Panc1 (cell line): Measurements from ENCODE around the gene PPFIA3.
"Not testable (repeated sequence)": the region's sequence is repeated elsewhere in the genome, so short reads cannot be mapped to it uniquely, and the experiment has no call there.

Experiments used
- POLR2AphosphoS5 ChIP-seq: IDR thresholded peaks from 2 replicates; pipeline ENCODE4 v1.6.1; 2012; ENCODE audit warnings: mild to moderate bottlenecking, low read depth, low read length, moderate library complexity
- TCF7L2 ChIP-seq: IDR thresholded peaks from 2 replicates; pipeline ENCODE4 v1.6.1; 2011; ENCODE audit warnings: mild to moderate bottlenecking, low read depth, low read length, inconsistent platforms
- TF ChIP-seq, protein P1 (sequence below): fragments of 450-650 bp; IDR thresholded peaks from 2 replicates; pipeline ENCODE4 v1.5.1; 2017; ENCODE audit warnings: mild to moderate bottlenecking
- TF ChIP-seq, protein P2 (sequence below), 2 experiments: IDR thresholded peaks; 2 replicates each; pipeline ENCODE4 v1.6.1; 2011 to 2012; ENCODE audit warnings: low read depth in 2 of 2, control low read depth in 1 of 2, low read length in 1 of 2, mild to moderate bottlenecking in 1 of 2, moderate library complexity in 1 of 2; ENCODE audit not compliant: insufficient read depth in 1 of 2

DNA sequence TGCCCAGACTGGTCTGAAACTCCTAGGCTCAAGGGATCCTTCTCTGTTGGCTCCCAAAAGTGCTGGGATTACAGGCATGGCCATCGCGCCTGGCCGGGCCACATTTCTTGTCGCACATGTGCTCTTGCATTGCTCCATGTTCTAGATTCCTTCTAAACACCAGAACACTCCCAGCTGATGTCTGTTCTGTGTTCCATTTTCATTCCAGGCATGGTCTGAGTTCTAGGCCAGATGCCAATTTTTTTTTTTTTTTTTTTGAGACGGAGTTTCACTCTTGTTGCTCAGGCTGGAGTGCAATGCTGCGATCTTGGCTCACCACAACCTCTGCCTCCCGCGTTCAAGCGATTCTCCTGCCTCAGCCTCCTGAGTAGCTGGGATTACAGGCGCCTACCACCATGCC is 2.5 kb downstream of the PPFIA3 start:
- TF ChIP-seq, protein P1, sequence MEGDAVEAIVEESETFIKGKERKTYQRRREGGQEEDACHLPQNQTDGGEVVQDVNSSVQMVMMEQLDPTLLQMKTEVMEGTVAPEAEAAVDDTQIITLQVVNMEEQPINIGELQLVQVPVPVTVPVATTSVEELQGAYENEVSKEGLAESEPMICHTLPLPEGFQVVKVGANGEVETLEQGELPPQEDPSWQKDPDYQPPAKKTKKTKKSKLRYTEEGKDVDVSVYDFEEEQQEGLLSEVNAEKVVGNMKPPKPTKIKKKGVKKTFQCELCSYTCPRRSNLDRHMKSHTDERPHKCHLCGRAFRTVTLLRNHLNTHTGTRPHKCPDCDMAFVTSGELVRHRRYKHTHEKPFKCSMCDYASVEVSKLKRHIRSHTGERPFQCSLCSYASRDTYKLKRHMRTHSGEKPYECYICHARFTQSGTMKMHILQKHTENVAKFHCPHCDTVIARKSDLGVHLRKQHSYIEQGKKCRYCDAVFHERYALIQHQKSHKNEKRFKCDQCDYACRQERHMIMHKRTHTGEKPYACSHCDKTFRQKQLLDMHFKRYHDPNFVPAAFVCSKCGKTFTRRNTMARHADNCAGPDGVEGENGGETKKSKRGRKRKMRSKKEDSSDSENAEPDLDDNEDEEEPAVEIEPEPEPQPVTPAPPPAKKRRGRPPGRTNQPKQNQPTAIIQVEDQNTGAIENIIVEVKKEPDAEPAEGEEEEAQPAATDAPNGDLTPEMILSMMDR, result not testable (repeated sequence)
- TF ChIP-seq POLR2AphosphoS5, TCF7L2: not testable (repeated sequence)
- TF ChIP-seq, protein P2, sequence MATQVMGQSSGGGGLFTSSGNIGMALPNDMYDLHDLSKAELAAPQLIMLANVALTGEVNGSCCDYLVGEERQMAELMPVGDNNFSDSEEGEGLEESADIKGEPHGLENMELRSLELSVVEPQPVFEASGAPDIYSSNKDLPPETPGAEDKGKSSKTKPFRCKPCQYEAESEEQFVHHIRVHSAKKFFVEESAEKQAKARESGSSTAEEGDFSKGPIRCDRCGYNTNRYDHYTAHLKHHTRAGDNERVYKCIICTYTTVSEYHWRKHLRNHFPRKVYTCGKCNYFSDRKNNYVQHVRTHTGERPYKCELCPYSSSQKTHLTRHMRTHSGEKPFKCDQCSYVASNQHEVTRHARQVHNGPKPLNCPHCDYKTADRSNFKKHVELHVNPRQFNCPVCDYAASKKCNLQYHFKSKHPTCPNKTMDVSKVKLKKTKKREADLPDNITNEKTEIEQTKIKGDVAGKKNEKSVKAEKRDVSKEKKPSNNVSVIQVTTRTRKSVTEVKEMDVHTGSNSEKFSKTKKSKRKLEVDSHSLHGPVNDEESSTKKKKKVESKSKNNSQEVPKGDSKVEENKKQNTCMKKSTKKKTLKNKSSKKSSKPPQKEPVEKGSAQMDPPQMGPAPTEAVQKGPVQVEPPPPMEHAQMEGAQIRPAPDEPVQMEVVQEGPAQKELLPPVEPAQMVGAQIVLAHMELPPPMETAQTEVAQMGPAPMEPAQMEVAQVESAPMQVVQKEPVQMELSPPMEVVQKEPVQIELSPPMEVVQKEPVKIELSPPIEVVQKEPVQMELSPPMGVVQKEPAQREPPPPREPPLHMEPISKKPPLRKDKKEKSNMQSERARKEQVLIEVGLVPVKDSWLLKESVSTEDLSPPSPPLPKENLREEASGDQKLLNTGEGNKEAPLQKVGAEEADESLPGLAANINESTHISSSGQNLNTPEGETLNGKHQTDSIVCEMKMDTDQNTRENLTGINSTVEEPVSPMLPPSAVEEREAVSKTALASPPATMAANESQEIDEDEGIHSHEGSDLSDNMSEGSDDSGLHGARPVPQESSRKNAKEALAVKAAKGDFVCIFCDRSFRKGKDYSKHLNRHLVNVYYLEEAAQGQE (IDR thresholded peaks at IDR 0.05; ENCODE audit: insufficient read depth in 1 of 2, low read depth in 2 of 2, low read length in 1 of 2), result not testable (repeated sequence)
